GM18511 (cell line): ENCODE results near the gene NAMPT.
"Not testable (repeated sequence)": the region's sequence is repeated elsewhere in the genome, so short reads cannot be mapped to it uniquely, and the experiment has no call there.

Experiments used
- ATAC-seq: cut with Tn5 transposase; IDR thresholded peaks from one replicate; pipeline ENCODE4 v1.9.1; 2021; ENCODE audit warnings: mild to moderate bottlenecking, moderate library complexity; ENCODE audit not compliant: unreplicated experiment

Gene NAMPT

DNA sequence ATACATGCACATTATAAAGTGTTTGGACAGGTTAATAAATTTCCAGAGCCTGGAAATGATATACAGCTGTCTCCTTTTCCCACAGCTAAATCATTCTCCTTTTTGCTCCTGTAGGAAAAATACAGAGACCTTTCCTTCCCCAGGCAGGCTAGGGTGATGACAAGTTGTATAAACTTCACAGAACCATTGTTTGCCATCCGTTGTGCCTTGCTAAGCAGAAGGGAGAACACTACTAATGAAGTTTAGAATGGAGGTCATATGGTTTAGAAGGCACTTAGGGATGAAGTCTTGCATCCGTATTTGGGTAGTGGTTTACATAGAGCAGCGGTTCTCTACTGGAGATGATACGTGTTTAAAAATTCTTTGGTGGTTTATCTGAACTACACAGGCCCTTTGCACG, 46.0 kb downstream of the NAMPT start:
- ATAC-seq: no peak

DNA sequence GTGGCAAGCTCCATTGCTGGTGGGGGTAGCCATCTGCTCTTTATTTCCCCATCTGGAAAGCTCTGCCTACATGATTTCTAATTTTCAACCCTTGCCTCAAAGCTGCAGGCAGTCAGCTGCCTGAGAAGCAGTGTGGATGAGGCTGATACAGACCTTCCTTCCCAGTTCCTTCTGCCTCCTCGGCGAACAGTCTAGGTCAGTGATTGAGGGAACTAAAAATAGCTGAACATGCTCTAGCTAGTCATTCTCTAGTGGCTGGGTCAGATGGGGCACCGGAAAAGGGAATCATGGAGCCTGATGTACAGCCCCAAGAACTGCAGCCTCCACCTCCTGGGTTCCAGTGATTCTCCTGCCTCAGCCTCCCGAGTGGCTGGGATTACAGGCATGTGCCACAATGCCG, 48.7 kb downstream of the NAMPT start:
- no peak for ATAC-seq

DNA sequence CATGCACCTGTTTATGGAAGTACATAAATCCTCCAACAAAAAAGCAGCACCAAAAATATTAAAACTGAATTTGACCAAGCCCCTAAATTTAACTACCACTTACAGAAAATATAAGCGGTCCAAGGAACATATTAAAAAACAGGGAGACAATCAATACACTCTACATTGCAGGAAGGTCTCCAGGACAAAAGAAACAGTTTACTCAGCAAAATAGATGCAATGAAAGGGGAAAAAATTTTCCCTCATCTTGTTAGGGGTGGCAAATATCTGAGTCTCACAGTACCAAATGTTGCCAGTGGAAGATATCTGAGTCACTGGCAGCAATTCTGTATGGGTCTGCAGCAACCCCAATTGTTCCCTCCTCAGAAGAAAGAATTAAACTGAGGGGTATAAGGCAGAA, 50.4 kb downstream of the NAMPT start:
- ATAC-seq: no peak

DNA sequence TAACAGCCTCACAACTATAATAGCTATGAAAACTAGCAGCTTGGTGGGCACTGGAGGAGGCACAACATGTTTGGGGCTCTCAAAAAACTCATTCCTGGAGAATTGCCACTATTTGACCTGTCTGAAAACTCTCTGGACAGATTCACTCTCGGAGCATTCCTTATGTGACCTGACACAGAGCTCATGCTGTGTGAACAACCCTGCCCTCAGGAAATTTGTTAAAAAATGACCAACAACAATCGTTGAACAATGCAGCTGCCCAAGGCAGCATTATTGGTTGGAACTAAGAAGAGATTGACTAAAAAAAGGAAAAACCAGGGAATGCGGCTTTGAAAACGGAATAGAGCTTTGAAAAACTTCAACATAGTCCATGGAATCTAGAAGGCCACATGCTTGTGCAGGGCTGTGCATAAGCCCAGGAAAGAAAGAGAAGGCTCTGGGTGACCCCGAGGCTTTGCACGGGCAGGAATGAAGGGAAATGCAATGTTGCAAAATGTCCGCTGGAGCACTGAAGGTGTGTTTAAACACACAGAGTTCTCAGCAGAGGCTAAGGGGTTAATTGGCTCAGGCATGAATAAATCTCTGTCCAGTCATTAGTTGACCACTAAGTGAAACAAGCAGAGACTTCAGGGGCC, 52.8 kb downstream of the NAMPT start:
- ATAC-seq: no peak

DNA sequence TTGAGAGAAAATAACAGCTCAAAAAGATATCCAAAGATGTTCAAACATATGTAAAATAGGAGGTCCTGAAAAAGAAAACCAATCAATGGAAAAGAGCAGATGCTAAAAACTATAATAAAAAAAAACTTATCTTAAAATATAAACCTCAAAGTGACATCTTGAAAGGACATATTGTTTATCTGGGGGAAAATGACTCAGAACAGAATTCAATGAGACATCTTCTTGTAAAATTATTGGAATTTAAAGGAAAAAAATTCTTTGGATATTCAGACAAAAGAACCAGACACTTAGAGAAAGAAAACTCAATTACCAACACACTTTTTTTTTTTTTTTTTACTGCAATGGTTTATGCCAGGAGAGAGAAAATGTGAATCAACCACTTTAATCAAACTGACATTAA, 58.9 kb downstream of the NAMPT start:
- ATAC-seq: no peak

DNA sequence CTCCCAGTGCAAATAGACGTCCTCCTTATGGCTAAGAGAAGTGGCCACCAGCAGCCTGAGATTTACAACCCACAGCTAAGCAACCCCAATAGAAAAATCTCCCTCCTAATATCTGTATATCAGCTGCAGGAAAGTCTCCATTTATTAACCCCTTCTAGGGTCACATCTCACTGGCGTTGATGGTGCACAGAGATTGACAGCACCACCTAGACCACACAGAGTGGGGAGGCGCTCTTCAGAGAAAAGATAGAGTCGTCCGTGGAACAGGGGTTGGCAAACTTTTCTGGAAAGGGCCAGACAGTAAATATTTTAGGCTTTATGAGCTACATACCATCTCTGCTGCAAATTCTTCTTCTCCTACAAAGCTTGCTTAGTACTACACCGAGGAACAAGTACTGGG, 60.0 kb downstream of the NAMPT start:
- ATAC-seq: no peak

DNA sequence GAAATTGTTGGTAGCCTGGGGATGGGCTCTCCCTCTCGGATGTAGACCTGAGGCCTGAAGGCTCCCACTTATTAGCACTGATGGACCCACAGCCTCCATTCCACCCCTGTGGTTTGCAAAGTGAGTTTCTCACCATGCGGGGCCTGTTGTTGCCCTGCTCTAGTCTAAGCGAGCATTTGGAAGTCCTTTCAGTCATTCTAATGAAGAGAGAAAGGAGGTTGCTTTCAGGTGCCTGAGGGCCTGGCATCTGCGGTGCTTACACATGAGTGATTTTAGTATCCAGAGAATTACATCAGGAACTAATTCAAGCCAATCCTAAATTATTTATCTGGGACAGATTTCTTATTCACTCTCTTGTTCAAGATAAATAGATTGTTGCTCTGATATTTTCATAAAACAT, 61.6 kb downstream of the NAMPT start:
- no peak for ATAC-seq

DNA sequence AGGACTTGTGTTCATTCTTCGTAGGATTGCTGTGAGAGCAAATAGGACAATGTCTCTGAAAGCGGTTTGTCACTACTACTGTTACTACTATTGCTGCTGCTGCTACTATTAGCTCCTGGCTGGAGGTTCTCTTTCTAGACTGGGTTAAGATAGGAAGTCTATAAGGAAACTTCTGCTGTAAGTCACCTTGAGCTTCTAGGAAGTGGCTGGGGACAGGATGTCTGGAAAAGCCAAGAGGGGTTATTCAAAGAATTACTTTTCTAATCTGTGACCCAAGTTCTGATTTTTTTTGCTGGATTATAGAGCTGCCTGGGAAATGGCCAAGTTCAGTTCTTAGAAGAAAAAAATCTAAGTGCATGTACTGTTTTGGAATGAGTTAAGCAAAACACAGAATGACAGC, 62.2 kb downstream of the NAMPT start:
- no peak for ATAC-seq

DNA sequence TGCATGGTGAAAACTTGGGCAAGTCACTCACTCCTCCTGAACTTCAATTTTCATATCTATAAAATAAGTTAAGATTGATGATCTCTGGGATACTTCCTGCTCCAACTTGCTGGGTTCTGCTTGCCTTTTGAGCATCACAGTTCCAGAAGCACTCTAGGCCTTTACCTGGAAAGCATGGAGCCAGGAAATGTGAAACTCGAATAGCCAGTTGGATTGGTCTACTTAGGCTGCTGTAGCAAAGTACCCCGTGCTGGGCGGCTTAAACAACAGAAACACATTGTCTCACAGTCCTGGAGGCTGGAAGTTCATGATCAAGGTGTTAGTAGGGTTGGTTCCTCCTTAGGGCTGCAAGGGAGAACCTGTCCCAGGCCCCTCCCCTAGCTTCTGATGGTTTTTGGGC, 64.5 kb downstream of the NAMPT start:
- no peak for ATAC-seq

DNA sequence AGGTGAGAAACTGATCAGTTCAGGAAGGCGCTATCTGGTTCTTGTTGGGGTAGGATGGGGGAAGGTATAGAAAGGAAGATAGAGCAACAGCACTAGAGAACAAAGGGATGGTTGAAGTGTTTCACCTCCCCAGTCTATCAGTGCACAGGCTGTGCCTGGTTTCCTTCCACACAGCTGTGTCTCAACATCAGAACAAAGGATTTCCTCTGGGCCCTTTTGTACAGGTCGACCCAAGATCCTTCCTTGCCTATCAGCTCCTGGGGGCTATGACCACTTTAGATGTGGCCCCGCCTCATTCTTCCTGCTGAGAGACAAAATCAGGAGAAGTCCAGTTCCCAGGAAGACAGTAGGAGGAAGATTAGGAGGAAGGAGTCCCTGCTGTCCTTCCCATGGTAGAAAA, 65.6 kb downstream of the NAMPT start:
- ATAC-seq: no peak

DNA sequence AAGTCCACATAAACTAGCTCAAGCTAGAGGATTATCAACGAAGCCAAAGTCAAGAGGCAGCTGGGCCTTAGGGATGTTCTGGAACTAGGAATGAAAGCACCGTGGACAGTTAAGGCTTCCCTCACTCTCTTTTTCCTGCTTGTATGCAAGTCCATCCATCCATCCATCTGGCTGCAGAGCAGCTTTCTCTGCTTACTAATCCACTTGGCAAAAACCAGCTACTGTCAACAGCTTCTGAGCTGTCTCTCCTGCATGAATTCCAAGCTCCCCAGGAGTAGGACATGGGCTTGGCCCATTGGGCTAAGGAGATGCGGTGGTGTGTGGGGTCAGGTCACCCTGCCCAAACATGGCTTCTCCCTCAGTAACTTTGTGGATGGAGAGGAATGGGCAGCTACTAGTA, 66.2 kb downstream of the NAMPT start:
- ATAC-seq: no peak

DNA sequence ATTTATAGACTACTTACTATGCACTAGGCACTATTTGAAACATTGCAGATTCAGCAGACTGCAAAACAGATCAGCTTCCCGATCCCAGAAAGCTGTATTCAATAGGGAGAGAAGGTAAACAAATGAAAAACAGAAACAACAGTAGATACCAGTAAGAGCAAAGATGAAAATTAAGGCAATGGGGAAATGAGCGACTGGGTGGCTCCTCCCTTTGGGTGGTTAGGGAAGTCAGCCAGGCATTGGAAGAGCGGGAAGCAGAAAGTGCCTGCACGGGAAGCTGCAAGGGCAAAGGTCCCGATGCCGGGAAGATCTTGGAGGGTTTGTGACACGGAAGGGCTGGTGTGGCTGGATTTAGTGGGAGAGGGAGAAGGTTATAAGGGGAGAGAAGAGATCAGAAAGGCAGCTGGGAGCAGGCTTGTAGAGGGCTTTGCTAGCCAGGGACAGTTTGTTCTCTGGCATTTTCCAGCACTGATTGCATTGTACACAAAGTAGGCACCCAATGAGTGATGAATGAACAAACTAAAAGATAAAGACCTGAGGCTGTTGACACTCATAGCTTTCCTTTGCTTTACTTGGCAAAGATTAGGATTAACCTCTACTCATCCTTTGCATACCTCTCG, 67.8 kb downstream of the NAMPT start:
- no peak for ATAC-seq

DNA sequence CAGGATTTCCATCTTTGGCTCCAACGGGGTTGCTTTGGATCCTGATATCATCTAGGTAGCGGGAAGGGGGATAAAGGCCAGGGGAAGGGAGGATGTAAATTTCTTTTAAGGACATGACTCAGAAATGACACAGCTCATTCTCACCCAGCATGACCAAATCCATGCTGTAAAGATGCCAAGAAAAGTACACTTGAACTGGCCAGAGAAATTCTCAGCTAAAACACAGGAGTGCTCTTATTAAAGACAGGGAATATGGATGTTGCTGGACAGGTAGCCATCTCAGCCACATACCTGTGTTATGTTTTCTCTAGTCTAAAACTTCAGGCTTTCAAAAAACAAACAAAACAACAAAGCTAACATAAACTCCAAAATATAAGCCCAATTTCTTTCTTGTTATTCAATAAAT, 68.3 kb downstream of the NAMPT start:
- ATAC-seq: no peak

DNA sequence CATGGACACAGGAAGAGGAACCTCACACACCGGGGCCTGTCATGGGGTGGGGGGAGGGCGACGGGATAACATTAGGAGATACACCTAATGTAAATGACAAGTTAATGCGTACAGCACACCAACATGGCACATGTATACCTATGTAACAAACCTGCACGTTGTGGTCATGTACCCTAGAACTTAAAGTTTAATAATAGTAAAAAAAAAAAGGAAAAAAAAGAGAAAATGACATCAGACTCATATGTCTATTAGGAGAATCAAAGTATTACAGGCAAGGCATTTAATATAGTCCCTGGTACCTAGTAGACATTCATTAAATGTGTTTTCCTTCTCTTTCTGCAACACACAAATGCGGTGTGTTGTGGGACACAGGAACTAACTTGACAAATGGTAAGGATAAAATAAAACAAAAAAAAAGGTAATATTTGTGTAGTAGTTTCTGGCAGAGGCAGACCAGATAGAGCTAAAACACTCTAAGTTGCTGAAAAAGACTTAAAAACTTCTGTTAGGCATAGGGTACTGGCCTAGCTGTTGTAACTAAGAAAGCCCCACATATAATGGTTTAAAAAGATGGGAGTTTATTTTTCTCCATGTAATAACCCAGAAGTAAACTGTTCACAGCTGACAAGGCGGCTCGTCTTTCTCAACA, 68.8 kb downstream of the NAMPT start:
- ATAC-seq: no peak

DNA sequence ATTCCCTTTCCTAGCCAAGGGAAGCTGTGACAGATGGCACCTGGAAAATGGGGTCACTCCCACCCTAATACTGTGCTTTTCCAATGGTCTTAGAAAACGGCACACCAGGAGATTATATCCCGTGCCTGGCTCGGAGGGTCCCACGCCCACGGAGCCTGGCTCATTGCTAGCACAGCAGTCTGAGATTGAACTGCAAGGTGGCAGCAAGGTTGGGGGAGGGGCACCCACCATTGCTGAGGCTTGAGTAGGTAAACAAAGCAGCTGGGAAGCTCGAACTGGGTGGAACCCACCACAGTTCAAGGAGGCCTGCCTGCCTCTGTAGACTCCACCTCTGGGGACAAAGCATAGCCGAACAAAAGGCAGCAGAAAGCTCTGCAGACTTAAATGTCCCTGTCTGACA, 75.8 kb downstream of the NAMPT start:
- ATAC-seq: not testable (repeated sequence)

DNA sequence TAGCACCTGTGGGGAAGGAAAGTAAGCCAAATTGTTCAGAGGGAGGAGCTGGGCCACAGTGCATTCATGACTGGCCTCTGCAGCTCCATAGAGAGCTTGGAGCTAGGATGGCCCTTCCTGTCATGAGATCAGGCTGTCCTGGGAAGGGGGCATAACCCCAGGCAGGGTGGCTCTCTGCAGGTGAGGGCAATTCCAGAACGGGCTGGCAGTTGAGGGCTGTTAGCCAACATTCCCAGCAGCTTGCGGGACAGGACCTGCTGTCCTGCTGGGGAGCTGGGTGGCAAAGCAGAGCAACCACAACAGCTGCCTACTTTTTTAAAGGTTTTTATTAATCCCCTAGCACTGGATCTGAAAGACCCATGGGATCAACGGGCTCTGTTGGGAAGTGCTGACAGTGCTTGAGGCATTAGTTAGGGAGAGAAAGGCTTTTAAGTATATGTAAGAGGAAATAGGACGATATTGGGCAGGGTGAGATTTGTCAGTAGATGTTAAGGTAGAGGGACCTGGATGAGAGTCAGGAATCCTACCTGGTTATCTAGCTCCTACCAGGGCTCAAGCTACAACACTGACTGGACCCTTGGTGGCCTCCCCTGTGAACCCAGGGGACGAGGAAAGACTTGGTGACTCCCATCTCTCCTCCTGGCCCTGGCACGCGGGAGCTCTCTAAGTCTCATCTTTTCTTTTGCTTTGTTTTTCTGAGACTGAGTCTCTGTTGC, 77.8 kb downstream of the NAMPT start:
- no peak for ATAC-seq

DNA sequence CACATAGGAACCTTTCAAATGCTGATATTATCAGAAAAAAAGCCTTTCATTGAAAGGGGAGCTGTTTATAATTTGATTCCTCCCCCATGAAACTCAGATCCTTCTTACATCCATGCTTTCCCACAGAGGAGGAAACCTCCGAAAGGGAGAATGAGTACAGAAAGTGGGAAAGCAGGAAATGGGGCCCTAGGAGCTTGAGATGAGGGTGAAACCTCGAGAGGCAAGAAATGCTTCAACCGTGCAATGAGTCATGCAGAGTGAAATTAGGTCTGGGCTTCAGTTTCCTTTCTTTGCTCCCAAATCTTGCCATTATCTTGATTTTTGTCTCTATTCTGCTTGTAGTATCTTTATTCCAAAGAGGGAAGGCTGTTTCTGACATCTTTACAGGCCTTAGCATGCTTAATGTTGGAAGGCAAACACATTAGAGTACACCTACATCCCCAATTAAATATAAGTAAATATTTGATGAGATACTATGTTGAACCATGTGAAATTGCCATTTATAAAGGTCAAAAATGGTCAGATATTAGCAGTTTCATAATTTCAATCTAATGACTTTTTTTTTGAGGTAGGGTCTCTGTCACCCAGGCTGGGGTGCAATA, 79.1 kb downstream of the NAMPT start:
- ATAC-seq: peak; percentile 65

DNA sequence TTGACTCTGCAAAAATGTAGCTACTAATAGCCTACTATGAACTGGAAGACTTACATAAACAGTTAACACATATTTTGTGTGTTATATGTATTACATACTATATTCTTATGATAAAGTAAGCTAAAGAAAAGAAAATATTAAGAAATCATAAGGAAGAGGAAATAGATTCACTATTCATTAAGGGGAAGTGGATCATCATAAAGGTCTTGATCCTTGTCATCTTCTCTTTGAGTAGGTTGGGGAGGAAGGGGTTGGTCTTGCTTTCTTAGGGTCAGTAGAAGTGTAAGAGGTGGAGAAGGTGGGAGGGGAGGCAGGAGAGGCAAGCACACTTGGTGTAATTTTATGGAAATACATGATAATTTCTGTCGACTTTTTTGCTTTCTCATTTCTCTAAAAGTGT, 81.3 kb downstream of the NAMPT start:
- no peak for ATAC-seq

DNA sequence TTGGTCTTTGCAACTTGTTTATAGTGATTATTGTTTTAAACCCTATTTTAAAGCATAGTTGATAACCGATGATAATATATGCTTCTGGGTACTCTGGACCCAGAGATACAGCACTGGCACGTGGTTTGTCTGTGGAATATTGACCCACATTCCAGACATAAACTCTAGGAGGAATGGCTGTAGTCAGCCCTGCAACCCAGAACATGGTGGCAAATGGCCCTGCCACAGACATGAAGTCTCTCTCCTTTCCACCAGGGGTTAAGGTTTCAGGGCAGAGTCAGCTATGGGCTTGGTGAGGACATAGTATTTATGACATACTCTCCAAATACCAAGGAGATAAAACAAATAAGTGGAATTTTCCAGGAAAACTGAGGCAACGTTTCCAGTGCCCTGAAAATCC, 83.6 kb downstream of the NAMPT start:
- ATAC-seq: no peak

DNA sequence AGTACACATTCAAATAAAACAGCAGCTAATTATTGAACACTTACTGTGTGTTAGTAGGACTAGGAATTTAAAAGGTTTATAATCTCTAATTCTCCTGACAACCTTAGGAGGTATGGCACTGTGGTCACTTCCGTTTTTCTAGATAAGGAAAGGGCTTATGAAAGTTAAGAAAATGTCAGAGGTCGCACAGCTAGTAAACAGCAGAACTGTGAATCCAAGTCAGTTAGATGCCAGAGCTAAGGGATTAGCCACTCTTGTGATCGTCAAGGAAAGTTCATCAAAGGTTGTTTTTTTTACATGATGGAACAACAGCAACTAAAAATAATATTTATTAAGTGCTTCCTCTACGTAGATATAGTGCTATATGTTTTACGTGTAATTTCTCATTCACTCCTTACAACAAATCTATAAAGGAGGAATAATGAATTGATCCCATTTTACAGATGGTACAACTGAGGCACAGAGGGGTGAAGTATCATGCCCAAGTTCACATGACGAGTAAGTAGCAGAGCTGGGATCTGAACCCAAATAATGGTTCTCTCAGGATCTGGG, 84.9 kb downstream of the NAMPT start:
- no peak for ATAC-seq

DNA sequence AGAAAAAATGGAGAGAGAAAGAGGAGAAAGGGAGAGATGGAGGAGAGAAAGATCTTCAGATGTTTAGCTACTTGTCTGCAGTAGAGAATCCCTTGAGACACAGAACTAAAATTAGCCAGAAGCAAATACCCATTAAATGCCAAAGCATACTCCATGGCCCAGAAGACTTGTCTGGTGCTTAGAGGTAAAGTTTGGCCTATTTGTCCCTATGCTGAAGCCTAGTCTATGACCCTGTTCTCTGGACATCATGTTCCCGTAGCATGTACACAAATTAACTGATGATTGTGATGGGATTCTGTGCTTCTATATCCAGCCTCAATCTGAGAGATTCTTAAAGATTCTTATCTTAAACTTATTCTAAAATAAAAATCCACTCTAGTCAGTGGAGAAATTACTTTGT, 85.8 kb downstream of the NAMPT start:
- ATAC-seq: no peak
